HEK293 (cell line): ENCODE results near the gene SLC2A11.
A peak's percentile ranks its signal among the peaks of the same experiment; 100 is the strongest.

ENCODE experiments used
- CTCF ChIA-PET: fragments of 350-600 bp; formaldehyde crosslinking; extraction: SDS; loops from one replicate; lab custom pipeline; 2021; ENCODE audit warnings: antibody characterized with exemption; lab: Yijun Ruan, JAX
- POLR2A ChIA-PET: fragments of 300-600 bp; formaldehyde crosslinking; extraction: SDS; loops from one replicate; lab custom pipeline; 2020; ENCODE audit warnings: antibody characterized with exemption, inconsistent platforms; lab: Yijun Ruan, JAX
- H3K27ac ChIP-seq: fragments of 200-500 bp; sonication (Bioruptor generic); 2 replicates; pipeline ENCODE4 v1.5.1; 2014; ENCODE audit warnings: low read depth, low read length, control low read depth, inconsistent platforms; ENCODE audit errors: extremely low read depth
- H3K36me3 ChIP-seq, 2 experiments: fragments of 200-500 bp in 1 of 2; sonication (Bioruptor generic) in 1 of 2; 1 replicate in 1 of 2; 2 replicates in 1 of 2; pipeline ENCODE4 v1.5.1; 2014 to 2017; ENCODE audit warnings: inconsistent platforms in 2 of 2, low read length in 2 of 2; ENCODE audit not compliant: control insufficient read depth in 2 of 2, insufficient read depth in 1 of 2
- H3K4me1 ChIP-seq: fragments of 200-500 bp; sonication (Bioruptor generic); 2 replicates; pipeline ENCODE4 v1.5.1; 2014; ENCODE audit warnings: mild to moderate bottlenecking, low read length, inconsistent platforms; ENCODE audit not compliant: control insufficient read depth, insufficient read depth
- H3K4me3 ChIP-seq: 2 replicates; pipeline ENCODE4 v1.5.1; 2011; ENCODE audit warnings: low read depth, mild to moderate bottlenecking, control low read depth, low read length, moderate library complexity
- H3K9me3 ChIP-seq: fragments of 200-500 bp; sonication (Bioruptor generic); 2 replicates; pipeline ENCODE4 v1.5.1; 2014; ENCODE audit warnings: low read depth, low read length, inconsistent platforms; ENCODE audit not compliant: control insufficient read depth, insufficient read depth
- GLIS1 ChIP-seq: fragments of 450-650 bp; formaldehyde crosslinking; IDR thresholded peaks from 2 replicates; pipeline ENCODE4 v1.5.1; 2016; ENCODE audit warnings: missing biosample characterization, missing genetic modification characterization
- GLIS2 ChIP-seq: fragments of 450-650 bp; formaldehyde crosslinking; IDR thresholded peaks from 2 replicates; pipeline ENCODE4 v1.5.1; 2016; ENCODE audit warnings: missing biosample characterization, missing genetic modification characterization
- IKZF3 ChIP-seq: fragments of 450-650 bp; IDR thresholded peaks from 2 replicates; pipeline ENCODE4 v1.5.0; 2018; ENCODE audit warnings: missing biosample characterization, mild to moderate bottlenecking, missing genetic modification characterization, moderate library complexity
- KLF1 ChIP-seq: fragments of 450-650 bp; formaldehyde crosslinking; IDR thresholded peaks from 2 replicates; pipeline ENCODE4 v1.5.1; 2016; ENCODE audit warnings: missing biosample characterization, missing genetic modification characterization
- KLF10 ChIP-seq: fragments of 450-650 bp; IDR thresholded peaks from 2 replicates; pipeline ENCODE4 v1.5.1; 2018; ENCODE audit warnings: missing biosample characterization, mild to moderate bottlenecking, missing genetic modification characterization
- KLF16 ChIP-seq: fragments of 450-650 bp; formaldehyde crosslinking; IDR thresholded peaks from 2 replicates; pipeline ENCODE4 v1.5.1; 2017; ENCODE audit warnings: missing biosample characterization, missing genetic modification characterization
- KLF8 ChIP-seq: fragments of 450-650 bp; formaldehyde crosslinking; IDR thresholded peaks from 2 replicates; pipeline ENCODE4 v1.5.1; 2016; ENCODE audit warnings: missing biosample characterization, missing genetic modification characterization
- KLF9 ChIP-seq: fragments of 450-650 bp; formaldehyde crosslinking; IDR thresholded peaks from 2 replicates; pipeline ENCODE4 v1.5.1; 2016; ENCODE audit warnings: missing biosample characterization, missing genetic modification characterization, low read depth
- SP3 ChIP-seq: fragments of 450-650 bp; formaldehyde crosslinking; IDR thresholded peaks from 2 replicates; pipeline ENCODE4 v1.5.1; 2016; ENCODE audit warnings: missing biosample characterization, missing genetic modification characterization
- SP7 ChIP-seq: fragments of 450-650 bp; formaldehyde crosslinking; IDR thresholded peaks from 2 replicates; pipeline ENCODE4 v1.5.1; 2016; ENCODE audit warnings: missing biosample characterization, missing genetic modification characterization
- ZBTB17 ChIP-seq: fragments of 450-650 bp; formaldehyde crosslinking; IDR thresholded peaks from 2 replicates; pipeline ENCODE4 v1.5.1; 2016; ENCODE audit warnings: missing biosample characterization, missing genetic modification characterization
- ZBTB26 ChIP-seq: fragments of 450-650 bp; formaldehyde crosslinking; optimal IDR thresholded peaks from 2 replicates; pipeline ENCODE3; 2016; ENCODE audit warnings: missing biosample characterization, mild to moderate bottlenecking, missing genetic modification characterization
- ZEB2 ChIP-seq: fragments of 450-650 bp; formaldehyde crosslinking; IDR thresholded peaks from 2 replicates; pipeline ENCODE4 v1.5.1; 2016; ENCODE audit warnings: missing biosample characterization, missing genetic modification characterization
- ZIC2 ChIP-seq: fragments of 450-650 bp; formaldehyde crosslinking; IDR thresholded peaks from 2 replicates; pipeline ENCODE4 v1.5.1; 2016; ENCODE audit warnings: missing biosample characterization, missing genetic modification characterization
- ZNF121 ChIP-seq: fragments of 450-650 bp; formaldehyde crosslinking; IDR thresholded peaks from 2 replicates; pipeline ENCODE4 v1.5.1; 2016; ENCODE audit warnings: missing biosample characterization, missing genetic modification characterization
- ZNF2 ChIP-seq: fragments of 450-650 bp; formaldehyde crosslinking; IDR thresholded peaks from 2 replicates; pipeline ENCODE4 v1.5.1; 2016; ENCODE audit warnings: missing biosample characterization, missing genetic modification characterization
- ZNF24 ChIP-seq: fragments of 450-650 bp; formaldehyde crosslinking; IDR thresholded peaks from 2 replicates; pipeline ENCODE4 v1.5.1; 2016; ENCODE audit warnings: missing biosample characterization, missing genetic modification characterization
- ZNF391 ChIP-seq: fragments of 450-650 bp; formaldehyde crosslinking; IDR thresholded peaks from 2 replicates; pipeline ENCODE4 v1.5.1; 2016; ENCODE audit warnings: low read depth, missing biosample characterization, missing genetic modification characterization, borderline replicate concordance
- ZNF394 ChIP-seq: fragments of 450-650 bp; formaldehyde crosslinking; IDR thresholded peaks from 2 replicates; pipeline ENCODE4 v1.5.1; 2016; ENCODE audit warnings: missing biosample characterization, missing genetic modification characterization, mild to moderate bottlenecking, moderate library complexity, borderline replicate concordance
- ZNF548 ChIP-seq: fragments of 450-650 bp; formaldehyde crosslinking; IDR thresholded peaks from 2 replicates; pipeline ENCODE4 v1.5.1; 2016; ENCODE audit warnings: missing biosample characterization, missing genetic modification characterization
- ZNF561 ChIP-seq: fragments of 450-650 bp; IDR thresholded peaks from 2 replicates; pipeline ENCODE4 v1.5.1; 2018; ENCODE audit warnings: missing biosample characterization, missing genetic modification characterization, borderline replicate concordance
- ZNF629 ChIP-seq: fragments of 450-650 bp; formaldehyde crosslinking; IDR thresholded peaks from 2 replicates; pipeline ENCODE4 v1.5.1; 2017; ENCODE audit warnings: missing biosample characterization, missing genetic modification characterization
- ZNF654 ChIP-seq: fragments of 450-650 bp; formaldehyde crosslinking; IDR thresholded peaks from 2 replicates; pipeline ENCODE4 v1.5.1; 2016; ENCODE audit warnings: low read depth, missing biosample characterization, missing genetic modification characterization
- ZNF677 ChIP-seq: fragments of 450-650 bp; IDR thresholded peaks from 2 replicates; pipeline ENCODE4 v1.5.0; 2018; ENCODE audit warnings: missing biosample characterization, mild to moderate bottlenecking, missing genetic modification characterization, moderate library complexity
- ZNF76 ChIP-seq: fragments of 450-650 bp; formaldehyde crosslinking; IDR thresholded peaks from 2 replicates; pipeline ENCODE4; 2016; ENCODE audit warnings: low read depth, missing biosample characterization, missing genetic modification characterization, borderline replicate concordance
- ZSCAN30 ChIP-seq: fragments of 450-650 bp; IDR thresholded peaks from 2 replicates; pipeline ENCODE4 v1.5.1; 2018; ENCODE audit warnings: missing biosample characterization, mild to moderate bottlenecking, missing genetic modification characterization, moderate library complexity
- ZXDB ChIP-seq: fragments of 450-650 bp; formaldehyde crosslinking; IDR thresholded peaks from 2 replicates; pipeline ENCODE4 v1.5.1; 2016; ENCODE audit warnings: missing biosample characterization, missing genetic modification characterization
- TF ChIP-seq, protein P1 (sequence below): fragments of 450-650 bp; formaldehyde crosslinking; IDR thresholded peaks from 2 replicates; pipeline ENCODE4 v1.5.1; 2016; ENCODE audit warnings: missing biosample characterization, missing genetic modification characterization
- TF ChIP-seq, protein P2 (sequence below): fragments of 450-650 bp; formaldehyde crosslinking; IDR thresholded peaks from 2 replicates; pipeline ENCODE4 v1.5.1; 2016; ENCODE audit warnings: missing biosample characterization, missing genetic modification characterization
- TF ChIP-seq, protein P3 (sequence below): sonication (generic); formaldehyde crosslinking; IDR thresholded peaks from 2 replicates; pipeline ENCODE4 v1.8.1; 2022; ENCODE audit warnings: mild to moderate bottlenecking, moderate library complexity, missing genetic modification reagents

Gene SLC2A11

DNA sequence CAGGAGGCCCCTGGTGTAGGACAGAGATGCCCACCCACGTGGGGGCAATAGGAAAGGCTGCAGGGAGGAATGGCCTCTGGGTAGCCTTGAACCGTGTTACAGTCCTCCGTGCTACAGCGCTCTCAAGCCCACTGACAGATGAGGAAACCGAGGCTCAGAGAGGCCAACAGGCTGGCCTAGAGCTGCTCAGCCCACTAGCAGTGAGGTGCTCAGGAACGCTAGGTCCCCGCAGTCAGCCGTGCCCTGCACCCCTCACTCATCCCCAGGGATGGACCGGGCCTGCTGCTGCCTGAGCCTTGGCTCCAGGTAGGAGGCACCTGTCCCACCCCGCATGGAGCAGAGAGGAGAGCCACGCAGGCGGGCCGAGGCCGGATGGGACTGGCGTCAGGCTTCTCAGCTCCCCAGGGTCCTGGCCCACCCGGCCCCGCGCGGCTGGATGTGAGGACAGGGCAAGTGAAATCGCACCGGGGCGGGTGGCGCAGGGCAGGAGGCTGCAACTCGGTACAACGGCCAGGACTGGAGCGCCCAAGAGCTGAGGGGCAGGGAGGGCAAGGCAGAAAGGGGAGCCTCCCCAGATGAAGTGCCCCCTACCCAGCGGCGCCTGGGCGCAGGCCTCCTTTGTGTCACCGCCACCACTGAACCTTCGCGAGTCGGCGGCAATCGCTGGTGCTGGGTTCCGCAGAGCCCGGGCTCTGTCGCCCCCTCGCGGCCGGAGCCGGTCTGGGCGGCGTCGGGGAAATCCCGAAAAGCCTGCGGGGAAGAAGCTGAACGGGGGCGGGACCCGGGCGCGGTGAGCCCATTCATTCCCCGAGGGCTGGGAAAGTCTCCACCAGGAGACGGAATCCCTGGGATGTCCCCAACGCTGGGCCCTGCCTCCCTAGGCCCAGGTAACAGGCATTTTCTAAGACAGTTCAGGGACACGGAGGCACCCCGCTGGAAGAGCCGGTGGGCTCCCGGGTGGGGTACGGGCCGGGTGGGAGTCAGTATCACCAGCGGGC is 8.4 kb upstream of the SLC2A11 start:
- H3K36me3 ChIP-seq: no peaks in the 10 kb centered on the region
- H3K4me1 ChIP-seq: no peaks in the 10 kb centered on the region
- ChIA-PET POLR2A (interaction anchor here (1.2 to 1.6 kb wide), 3 partner anchors 8 to 24 kb away, joined by 3 to 10 read pairs (median 5); partner anchors contain the start of gene SLC2A11), CTCF (interaction anchor here (0.5 to 5.1 kb wide), 52 partner anchors 8 to 631 kb away, joined by 3 to 34 read pairs (median 4); partner anchors contain the start of genes C22orf15, CHCHD10, MIF and MMP11)
- H3K9me3 ChIP-seq: no peaks in the 10 kb centered on the region
- no peak overlapping the region for H3K4me3 ChIP-seq
- H3K27ac ChIP-seq: no peak overlapping the region
- TF ChIP-seq ZNF121: 0 out of 2 replicates have a peak, but pooled peaks have one; percentile 9
- 0 out of 2 replicates have a peak, but pooled peaks have one; percentile 26 for TF ChIP-seq ZNF629 (tag by site-specific recombination)
- peak; percentile 53 for TF ChIP-seq KLF1
- no peak for TF ChIP-seq ZNF548
- peak; percentile 47; the same call in 1 of the 2 replicates for TF ChIP-seq ZNF76
- peak; percentile 39; the same call in 1 of the 2 replicates for TF ChIP-seq ZIC2
- TF ChIP-seq, protein P1, sequence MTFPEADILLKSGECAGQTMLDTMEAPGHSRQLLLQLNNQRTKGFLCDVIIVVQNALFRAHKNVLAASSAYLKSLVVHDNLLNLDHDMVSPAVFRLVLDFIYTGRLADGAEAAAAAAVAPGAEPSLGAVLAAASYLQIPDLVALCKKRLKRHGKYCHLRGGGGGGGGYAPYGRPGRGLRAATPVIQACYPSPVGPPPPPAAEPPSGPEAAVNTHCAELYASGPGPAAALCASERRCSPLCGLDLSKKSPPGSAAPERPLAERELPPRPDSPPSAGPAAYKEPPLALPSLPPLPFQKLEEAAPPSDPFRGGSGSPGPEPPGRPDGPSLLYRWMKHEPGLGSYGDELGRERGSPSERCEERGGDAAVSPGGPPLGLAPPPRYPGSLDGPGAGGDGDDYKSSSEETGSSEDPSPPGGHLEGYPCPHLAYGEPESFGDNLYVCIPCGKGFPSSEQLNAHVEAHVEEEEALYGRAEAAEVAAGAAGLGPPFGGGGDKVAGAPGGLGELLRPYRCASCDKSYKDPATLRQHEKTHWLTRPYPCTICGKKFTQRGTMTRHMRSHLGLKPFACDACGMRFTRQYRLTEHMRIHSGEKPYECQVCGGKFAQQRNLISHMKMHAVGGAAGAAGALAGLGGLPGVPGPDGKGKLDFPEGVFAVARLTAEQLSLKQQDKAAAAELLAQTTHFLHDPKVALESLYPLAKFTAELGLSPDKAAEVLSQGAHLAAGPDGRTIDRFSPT: peak; percentile 67; the same call in 1 of the 2 replicates
- peak; percentile 47; the same call in 1 of the 2 replicates for TF ChIP-seq SP3 (tag by site-specific recombination)
- peak; percentile 53; the same call in 1 of the 2 replicates for TF ChIP-seq ZNF394
- TF ChIP-seq, protein P2, sequence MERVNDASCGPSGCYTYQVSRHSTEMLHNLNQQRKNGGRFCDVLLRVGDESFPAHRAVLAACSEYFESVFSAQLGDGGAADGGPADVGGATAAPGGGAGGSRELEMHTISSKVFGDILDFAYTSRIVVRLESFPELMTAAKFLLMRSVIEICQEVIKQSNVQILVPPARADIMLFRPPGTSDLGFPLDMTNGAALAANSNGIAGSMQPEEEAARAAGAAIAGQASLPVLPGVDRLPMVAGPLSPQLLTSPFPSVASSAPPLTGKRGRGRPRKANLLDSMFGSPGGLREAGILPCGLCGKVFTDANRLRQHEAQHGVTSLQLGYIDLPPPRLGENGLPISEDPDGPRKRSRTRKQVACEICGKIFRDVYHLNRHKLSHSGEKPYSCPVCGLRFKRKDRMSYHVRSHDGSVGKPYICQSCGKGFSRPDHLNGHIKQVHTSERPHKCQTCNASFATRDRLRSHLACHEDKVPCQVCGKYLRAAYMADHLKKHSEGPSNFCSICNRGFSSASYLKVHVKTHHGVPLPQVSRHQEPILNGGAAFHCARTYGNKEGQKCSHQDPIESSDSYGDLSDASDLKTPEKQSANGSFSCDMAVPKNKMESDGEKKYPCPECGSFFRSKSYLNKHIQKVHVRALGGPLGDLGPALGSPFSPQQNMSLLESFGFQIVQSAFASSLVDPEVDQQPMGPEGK (tag by site-specific recombination): peak; percentile 70
- peak; percentile 73 for TF ChIP-seq IKZF3 (tag by site-specific recombination)
- TF ChIP-seq ZNF654 (tag by site-specific recombination): peak; percentile 95
- peak; percentile 63; the same call in 1 of the 2 replicates for TF ChIP-seq ZSCAN30
- no peak for TF ChIP-seq ZNF677 (tag by site-specific recombination)
- TF ChIP-seq ZNF24 (tag by site-specific recombination): 0 out of 2 replicates have a peak, but pooled peaks have one; percentile 40
- TF ChIP-seq ZNF2 (tag by site-specific recombination): peak; percentile 66; the same call in 1 of the 2 replicates
- TF ChIP-seq, protein P3, sequence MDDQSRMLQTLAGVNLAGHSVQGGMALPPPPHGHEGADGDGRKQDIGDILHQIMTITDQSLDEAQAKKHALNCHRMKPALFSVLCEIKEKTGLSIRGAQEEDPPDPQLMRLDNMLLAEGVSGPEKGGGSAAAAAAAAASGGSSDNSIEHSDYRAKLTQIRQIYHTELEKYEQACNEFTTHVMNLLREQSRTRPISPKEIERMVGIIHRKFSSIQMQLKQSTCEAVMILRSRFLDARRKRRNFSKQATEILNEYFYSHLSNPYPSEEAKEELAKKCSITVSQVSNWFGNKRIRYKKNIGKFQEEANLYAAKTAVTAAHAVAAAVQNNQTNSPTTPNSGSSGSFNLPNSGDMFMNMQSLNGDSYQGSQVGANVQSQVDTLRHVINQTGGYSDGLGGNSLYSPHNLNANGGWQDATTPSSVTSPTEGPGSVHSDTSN (CRISPR knock-in tag): peak; percentile 58; the same call in 1 of the 2 replicates
- TF ChIP-seq KLF16 (tag by site-specific recombination): peak; percentile 56; the same call in 1 of the 2 replicates
- peak; percentile 72 for TF ChIP-seq ZEB2 (tag by site-specific recombination)
- peak; percentile 81; the same call in 1 of the 2 replicates for TF ChIP-seq ZNF561
- TF ChIP-seq ZNF391 (tag by site-specific recombination): no peak; the same call in 1 of the 2 replicates
- peak; percentile 89 for TF ChIP-seq ZBTB17 (tag by site-specific recombination)
- TF ChIP-seq GLIS1: peak; percentile 54; the same call in 1 of the 2 replicates
- TF ChIP-seq KLF10 (tag by site-specific recombination): peak; percentile 72; the same call in 1 of the 2 replicates
- TF ChIP-seq KLF8: peak; percentile 74
- TF ChIP-seq SP7 (tag by site-specific recombination): peak; percentile 74
- TF ChIP-seq ZBTB26 (tag by site-specific recombination): peak; percentile 33
- peak; percentile 39; the same call in 1 of the 2 replicates for TF ChIP-seq ZXDB (tag by site-specific recombination)
- TF ChIP-seq GLIS2: peak; percentile 52
- TF ChIP-seq KLF9 (tag by site-specific recombination): peak; percentile 73
